Muscle layer of duodenum (tissue), 2 donors: ENCODE measurements around the gene HSD17B3.
"Not testable (repeated sequence)": the region's sequence is repeated elsewhere in the genome, so short reads cannot be mapped to it uniquely, and the experiment has no call there.

Source experiments
- H3K27ac ChIP-seq: one replicate; pipeline ENCODE4 v1.7.0; 2013; ENCODE audit warnings: mild to moderate bottlenecking, low read length
- H3K27me3 ChIP-seq: one replicate; pipeline ENCODE4 v1.7.0; 2013; ENCODE audit warnings: low read depth, mild to moderate bottlenecking, control low read depth, low read length
- H3K36me3 ChIP-seq, 2 donors: one replicate each; pipeline ENCODE4 v1.7.0; 2013; ENCODE audit warnings: low read length in 2 of 2, control low read depth in 1 of 2, mild to moderate bottlenecking in 1 of 2; ENCODE audit not compliant: insufficient read depth in 2 of 2, control insufficient read depth in 1 of 2
- H3K4me1 ChIP-seq, 2 donors: one replicate each; pipeline ENCODE4 v1.7.0; 2013; ENCODE audit warnings: low read length in 2 of 2, mild to moderate bottlenecking in 2 of 2, control low read depth in 1 of 2, moderate library complexity in 1 of 2; ENCODE audit not compliant: insufficient read depth in 2 of 2, control insufficient read depth in 1 of 2
- H3K4me3 ChIP-seq, 2 donors: one replicate each; pipeline ENCODE4 v1.7.0; 2013; ENCODE audit warnings: low read length in 2 of 2, low read depth in 1 of 2, mild to moderate bottlenecking in 1 of 2
- H3K9me3 ChIP-seq, 2 donors: one replicate each; pipeline ENCODE4 v1.7.0; 2013; ENCODE audit warnings: low read length in 2 of 2, control low read depth in 1 of 2, mild to moderate bottlenecking in 1 of 2; ENCODE audit not compliant: control insufficient read depth in 1 of 2
- donor health status: healthy.

Gene HSD17B3

DNA sequence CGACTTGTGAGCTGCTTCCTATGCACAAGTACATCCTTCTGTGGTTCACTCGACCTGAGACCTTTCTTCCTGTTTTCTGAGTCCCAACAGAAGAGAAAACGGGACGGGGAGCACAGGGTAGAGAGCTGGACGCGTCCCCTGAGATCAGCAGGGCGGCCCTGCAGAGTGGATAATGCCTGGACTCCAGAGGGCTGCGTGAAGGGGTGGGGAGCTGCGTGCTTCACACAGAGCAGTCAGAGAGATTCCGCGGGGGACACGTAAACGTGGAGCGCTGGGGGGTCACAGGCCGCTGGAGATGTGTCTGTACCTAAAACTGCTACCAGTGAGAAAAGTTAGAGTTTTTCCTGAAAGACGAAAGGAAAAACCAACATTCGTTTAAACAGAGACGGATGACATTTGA, 46.3 kb downstream of the HSD17B3 start:
- H3K4me3 ChIP-seq = no peak overlapping the region
- H3K27me3 ChIP-seq = no peaks in the 10 kb centered on the region
- H3K4me1 ChIP-seq = no peaks in the 10 kb centered on the region
- H3K36me3 ChIP-seq = no peaks in the 10 kb centered on the region
- H3K9me3 ChIP-seq = no peaks in the 10 kb centered on the region
- no peak overlapping the region for H3K27ac ChIP-seq

DNA sequence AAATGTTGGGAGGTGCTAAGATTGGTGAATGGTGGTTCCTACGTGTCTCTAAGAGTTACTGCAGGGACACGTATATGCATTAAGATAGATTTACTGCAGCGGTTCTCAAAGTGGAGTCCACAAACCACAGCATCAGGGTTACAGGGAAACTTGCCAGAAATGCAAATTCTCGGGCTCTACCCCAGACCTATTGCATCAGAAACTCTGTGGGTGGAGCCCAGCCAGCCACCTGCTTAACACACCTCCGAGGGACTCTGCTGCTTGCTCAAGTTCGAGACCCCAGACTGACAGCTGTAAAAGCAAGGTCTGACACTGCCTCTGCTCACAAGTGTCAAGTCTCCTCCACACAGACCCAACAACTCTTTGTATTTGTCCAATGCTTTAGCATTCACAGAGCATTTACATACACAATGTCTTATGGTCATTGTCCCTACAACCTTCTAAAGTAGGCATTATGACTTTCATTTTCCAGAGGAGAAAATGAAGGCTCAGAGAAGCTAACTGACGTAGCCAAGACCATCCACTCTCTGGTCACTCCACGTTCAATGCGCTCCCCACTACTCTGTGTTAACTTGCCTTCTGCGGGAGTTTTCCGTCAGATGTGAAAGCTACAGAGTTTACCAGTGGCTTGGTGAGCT, 48.8 kb downstream of the HSD17B3 start:
- Histone ChIP-seq H3K9me3 (no peaks in the 10 kb centered on the region), H3K36me3 (no peaks in the 10 kb centered on the region), H3K27ac (no peak overlapping the region), H3K4me1 (no peaks in the 10 kb centered on the region), H3K27me3 (no peaks in the 10 kb centered on the region), H3K4me3 (no peak overlapping the region)

DNA sequence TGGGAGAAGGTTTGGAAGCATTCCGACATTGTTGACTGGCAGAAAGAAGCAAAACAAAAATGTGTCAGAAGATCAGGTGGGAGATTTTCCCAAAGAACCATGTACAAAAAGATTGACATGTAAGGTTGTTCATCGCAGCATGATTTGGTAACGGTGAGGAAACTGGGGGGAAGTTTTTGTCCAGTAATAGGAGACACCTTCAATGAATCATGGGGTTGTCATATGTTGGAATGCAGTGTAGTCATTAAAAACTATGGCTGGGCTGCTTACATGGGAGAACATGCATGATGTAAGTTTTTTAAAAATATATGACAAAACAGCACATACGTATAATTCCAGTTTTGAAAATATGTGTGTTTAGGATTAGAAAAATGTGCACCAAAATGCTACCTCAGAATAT, 50.5 kb downstream of the HSD17B3 start:
- H3K4me3 ChIP-seq = no peak overlapping the region
- H3K4me1 ChIP-seq = no peaks in the 10 kb centered on the region
- no peak overlapping the region for H3K27ac ChIP-seq
- H3K27me3 ChIP-seq = no peaks in the 10 kb centered on the region
- H3K9me3 ChIP-seq = no peaks in the 10 kb centered on the region
- no peaks in the 10 kb centered on the region for H3K36me3 ChIP-seq

DNA sequence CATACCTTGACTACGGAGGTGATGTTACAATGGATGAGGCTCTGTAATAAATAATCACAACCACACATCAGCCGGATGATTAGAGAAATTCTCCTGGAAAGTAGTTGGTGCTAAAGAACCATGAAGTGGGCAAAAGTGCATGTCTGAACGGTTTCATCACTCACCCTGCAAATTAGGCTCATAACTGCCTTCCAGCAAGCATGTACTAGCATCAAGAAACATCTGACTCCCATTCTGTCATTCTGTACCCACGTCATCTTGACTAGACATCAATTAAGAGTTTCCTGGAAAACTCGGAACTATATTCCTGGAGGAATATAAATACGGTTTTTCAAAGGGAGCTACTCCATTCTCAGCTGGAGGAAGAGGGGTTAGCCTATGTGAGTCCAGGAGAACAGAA, 52.2 kb downstream of the HSD17B3 start:
- H3K27me3 ChIP-seq = no peaks in the 10 kb centered on the region
- no peaks in the 10 kb centered on the region for H3K36me3 ChIP-seq
- H3K9me3 ChIP-seq = no peaks in the 10 kb centered on the region
- H3K27ac ChIP-seq = no peak overlapping the region
- no peak overlapping the region for H3K4me3 ChIP-seq
- no peaks in the 10 kb centered on the region for H3K4me1 ChIP-seq

DNA sequence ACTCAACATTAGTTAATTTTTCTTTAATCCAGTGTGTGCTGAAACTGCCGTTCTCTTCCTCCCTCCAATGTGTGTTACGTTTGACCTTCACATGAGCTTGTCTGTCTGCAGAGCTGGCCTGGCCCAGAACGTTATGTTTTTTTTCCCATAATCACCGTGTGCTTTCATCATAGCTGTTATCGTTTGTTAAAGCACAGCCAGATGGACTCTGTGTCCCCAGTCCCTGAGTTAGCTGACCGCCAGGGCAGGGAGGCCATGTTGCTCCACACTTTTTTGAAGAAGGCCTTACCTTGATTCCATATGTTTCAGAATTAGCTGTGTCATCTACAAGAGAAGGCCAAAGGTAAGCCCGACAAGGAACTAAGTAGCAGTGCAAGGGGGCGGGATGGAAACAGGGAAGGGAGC, 55.7 kb downstream of the HSD17B3 start:
- no peaks in the 10 kb centered on the region for H3K9me3 ChIP-seq
- no peaks in the 10 kb centered on the region for H3K4me1 ChIP-seq
- H3K4me3 ChIP-seq = no peak overlapping the region
- H3K36me3 ChIP-seq = no peaks in the 10 kb centered on the region
- H3K27ac ChIP-seq = no peak overlapping the region
- H3K27me3 ChIP-seq = no peaks in the 10 kb centered on the region

DNA sequence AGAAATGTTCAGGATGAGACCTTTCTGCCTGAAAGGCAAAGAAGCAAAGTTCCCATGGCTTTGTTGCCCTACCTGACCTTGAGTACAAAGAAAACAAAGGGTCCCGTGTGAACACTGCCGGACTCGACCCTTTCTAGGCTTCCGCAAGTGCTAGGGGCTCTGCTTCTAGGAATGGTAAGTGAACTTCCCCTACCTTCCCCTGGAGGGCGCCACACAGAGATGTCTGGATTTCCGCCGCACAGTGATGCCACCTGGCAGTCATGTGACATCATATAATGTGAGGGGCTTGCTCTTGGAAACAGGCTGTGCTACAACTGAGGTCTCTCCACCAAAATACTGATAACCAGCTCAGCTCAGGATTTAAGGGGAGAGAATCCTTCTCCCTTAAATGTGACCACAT, 56.6 kb downstream of the HSD17B3 start:
- H3K9me3 ChIP-seq = no peaks in the 10 kb centered on the region
- H3K4me3 ChIP-seq = no peak overlapping the region
- H3K27me3 ChIP-seq = no peaks in the 10 kb centered on the region
- H3K27ac ChIP-seq = no peak overlapping the region
- H3K36me3 ChIP-seq = no peaks in the 10 kb centered on the region
- H3K4me1 ChIP-seq = no peaks in the 10 kb centered on the region

DNA sequence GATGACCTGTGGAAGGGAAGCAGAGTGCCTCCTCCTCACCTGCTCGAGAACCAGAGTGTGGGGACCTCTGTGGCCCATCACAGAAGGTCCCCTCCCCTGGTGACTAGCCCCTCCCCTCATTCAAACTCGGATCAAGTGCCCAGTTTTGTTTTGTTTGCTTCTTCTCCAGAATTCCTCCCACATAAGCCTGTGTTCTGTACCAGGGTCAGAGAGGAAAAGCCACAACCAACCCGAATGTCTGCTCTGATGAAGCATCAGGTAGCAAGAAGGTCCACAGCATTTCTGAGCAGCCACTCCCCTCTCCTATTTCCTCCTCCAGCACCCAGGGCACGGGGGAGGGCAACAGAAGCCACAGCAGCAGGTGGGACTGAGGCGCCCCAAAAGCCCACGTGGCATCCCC, 58.2 kb downstream of the HSD17B3 start:
- H3K27ac ChIP-seq = no peak overlapping the region
- H3K27me3 ChIP-seq = no peaks in the 10 kb centered on the region
- H3K9me3 ChIP-seq = no peaks in the 10 kb centered on the region
- no peaks in the 10 kb centered on the region for H3K4me1 ChIP-seq
- no peak overlapping the region for H3K4me3 ChIP-seq
- H3K36me3 ChIP-seq = no peaks in the 10 kb centered on the region

DNA sequence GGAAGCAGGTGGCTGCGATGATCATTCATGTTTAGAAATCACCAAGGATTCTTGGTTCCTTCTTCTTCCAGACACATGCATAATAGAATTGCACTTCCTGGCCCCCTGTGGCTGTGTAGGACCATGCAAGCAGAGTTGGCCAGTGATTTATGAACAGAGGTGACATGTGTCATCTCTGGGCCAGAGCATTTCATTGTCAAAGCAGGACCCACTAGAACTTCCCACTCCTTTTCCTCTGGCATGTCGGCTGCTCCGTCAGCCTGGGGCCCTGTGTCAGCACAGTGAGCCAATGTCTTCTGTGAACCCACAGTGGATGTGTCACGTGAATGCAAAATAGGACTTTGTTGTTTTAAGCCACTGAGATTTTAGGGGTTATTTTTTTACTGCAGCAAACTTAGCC, 59.2 kb downstream of the HSD17B3 start:
- H3K36me3 ChIP-seq = no peaks in the 10 kb centered on the region
- no peak overlapping the region for H3K27ac ChIP-seq
- H3K27me3 ChIP-seq = no peaks in the 10 kb centered on the region
- no peaks in the 10 kb centered on the region for H3K9me3 ChIP-seq
- no peaks in the 10 kb centered on the region for H3K4me1 ChIP-seq
- no peak overlapping the region for H3K4me3 ChIP-seq

DNA sequence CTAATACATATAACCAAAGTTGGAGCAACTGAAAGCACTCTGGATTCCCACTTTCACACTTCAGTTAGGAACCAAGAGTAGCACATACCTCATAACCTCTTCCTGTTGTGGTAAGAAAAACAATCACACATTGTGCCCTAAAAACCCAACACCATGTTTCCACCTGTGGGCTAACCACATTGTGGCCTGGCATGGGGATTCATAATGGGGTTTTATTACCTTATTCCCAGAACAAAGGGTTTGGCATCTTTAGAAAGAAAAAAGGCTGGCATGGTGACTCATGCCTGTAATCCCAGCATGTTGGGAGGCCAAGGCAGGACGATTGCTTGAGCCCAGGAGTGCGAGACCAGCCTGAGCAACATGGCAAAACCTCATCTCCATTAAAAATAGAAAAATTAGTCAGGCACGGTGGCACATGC, 60.6 kb downstream of the HSD17B3 start:
- Histone ChIP-seq H3K9me3 (no peaks in the 10 kb centered on the region), H3K4me1 (no peaks in the 10 kb centered on the region), H3K36me3 (no peaks in the 10 kb centered on the region), H3K4me3 (no peak overlapping the region), H3K27me3 (no peaks in the 10 kb centered on the region), H3K27ac (no peak overlapping the region)

DNA sequence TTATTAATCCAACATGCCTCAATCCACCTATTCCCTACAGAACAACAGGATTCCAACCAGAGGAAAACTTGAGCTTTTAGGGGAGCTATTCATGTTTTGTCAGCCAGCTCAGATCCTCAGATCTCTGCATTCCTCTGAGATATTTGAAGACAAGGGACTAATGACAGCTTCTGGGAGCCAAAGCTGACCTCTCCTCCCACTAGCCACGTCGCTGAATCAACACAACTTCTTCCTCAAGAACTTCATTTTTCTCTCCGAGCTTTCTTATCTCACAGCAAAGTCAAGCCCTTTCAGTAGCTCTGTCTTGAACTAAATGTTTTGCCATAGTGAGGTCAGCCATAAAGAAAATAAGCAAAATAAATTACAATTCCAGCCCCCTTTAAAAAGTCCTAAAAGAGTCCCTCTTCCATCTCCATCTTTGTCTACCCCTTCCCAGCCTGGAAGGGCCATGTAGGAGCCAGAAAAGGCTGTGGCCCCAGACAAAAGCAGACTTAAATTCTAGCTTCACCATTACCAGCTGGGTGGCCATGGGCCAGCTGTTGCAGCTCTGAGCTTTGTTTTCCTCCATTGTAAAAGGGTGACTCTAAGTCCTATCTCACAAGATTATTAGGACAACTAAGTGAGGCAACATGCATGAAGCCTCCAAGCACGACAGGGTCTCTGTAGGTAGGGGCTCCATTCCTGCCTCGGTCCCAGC, 65.0 kb downstream of the HSD17B3 start:
- no peaks in the 10 kb centered on the region for H3K4me1 ChIP-seq
- no peak overlapping the region for H3K27ac ChIP-seq
- no peaks in the 10 kb centered on the region for H3K36me3 ChIP-seq
- no peaks in the 10 kb centered on the region for H3K27me3 ChIP-seq
- H3K4me3 ChIP-seq = no peak overlapping the region
- no peaks in the 10 kb centered on the region for H3K9me3 ChIP-seq

DNA sequence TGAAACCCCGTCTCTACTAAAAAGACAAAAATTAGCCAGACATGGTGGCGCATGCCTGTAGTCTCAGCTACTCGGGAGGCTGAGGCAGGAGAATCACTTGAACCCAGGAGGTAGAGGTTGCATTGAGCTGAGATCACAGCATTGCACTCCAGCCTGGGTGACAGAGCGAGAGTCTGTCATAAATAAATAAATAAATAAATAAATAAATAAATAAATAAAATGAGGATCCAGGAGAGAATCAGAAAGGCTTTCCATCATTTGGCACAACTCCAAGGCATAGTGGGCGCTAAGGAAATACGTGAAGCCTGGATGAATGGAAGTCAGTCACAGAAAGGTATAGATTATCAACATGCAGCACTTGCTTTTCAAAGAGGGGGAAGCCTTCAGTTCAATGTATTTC, 65.6 kb downstream of the HSD17B3 start:
- H3K4me3 ChIP-seq, H3K36me3 ChIP-seq, H3K4me1 ChIP-seq, H3K9me3 ChIP-seq, H3K27ac ChIP-seq, H3K27me3 ChIP-seq: not testable (repeated sequence)
